Hepatocyte (in vitro differentiated cells): Measurements from ENCODE around the gene DDAH2. TPM values are rescaled to one million over a fixed set of nuclear protein-coding genes. Genes with fewer than 3 reads are reported as not detected.

Experiments
- DNase-seq: peaks from one replicate; pipeline ENCODE4 v3.0.0-alpha.2; 2016; ENCODE audit warnings: low spot score
- H2AFZ ChIP-seq: fragments of 200-600 bp; sonication (generic); 2 replicates; pipeline ENCODE4 v1.6.0; 2016; ENCODE audit warnings: antibody characterized with exemption, mild to moderate bottlenecking
- H3K27ac ChIP-seq: fragments of 200-600 bp; sonication (generic); 2 replicates; pipeline ENCODE4 v1.5.1; 2016; ENCODE audit warnings: mild to moderate bottlenecking
- H3K27me3 ChIP-seq: fragments of 200-600 bp; sonication (generic); 2 replicates; pipeline ENCODE4 v1.6.1; 2016
- H3K36me3 ChIP-seq: fragments of 200-600 bp; sonication (generic); replicated peaks from 2 replicates; pipeline ENCODE4 v1.5.1; 2016; ENCODE audit warnings: low read depth; ENCODE audit not compliant: insufficient read depth
- H3K4me1 ChIP-seq: fragments of 200-600 bp; sonication (generic); 2 replicates; pipeline ENCODE4 v1.5.1; 2016; ENCODE audit warnings: mild to moderate bottlenecking, moderate library complexity; ENCODE audit not compliant: insufficient read depth
- H3K4me2 ChIP-seq: fragments of 200-600 bp; sonication (generic); 2 replicates; pipeline ENCODE4 v1.6.0; 2016
- H3K4me3 ChIP-seq: fragments of 200-600 bp; sonication (generic); 2 replicates; pipeline ENCODE4 v1.5.1; 2016; ENCODE audit warnings: mild to moderate bottlenecking
- H3K79me2 ChIP-seq: fragments of 200-600 bp; sonication (generic); 2 replicates; pipeline ENCODE4 v1.6.0; 2017; ENCODE audit warnings: mild to moderate bottlenecking
- H3K9me2 ChIP-seq: fragments of 200-600 bp; sonication (generic); replicated peaks from 2 replicates; pipeline ENCODE4 v1.6.0; 2017; ENCODE audit warnings: mild to moderate bottlenecking; ENCODE audit not compliant: insufficient read depth
- H3K9me3 ChIP-seq: fragments of 200-600 bp; sonication (generic); 2 replicates; pipeline ENCODE4 v1.5.1; 2016; ENCODE audit warnings: low read depth, mild to moderate bottlenecking
- H4K20me1 ChIP-seq: fragments of 200-600 bp; sonication (generic); 2 replicates; pipeline ENCODE4 v1.6.0; 2016; ENCODE audit warnings: mild to moderate bottlenecking; ENCODE audit not compliant: insufficient read depth, poor library complexity, severe bottlenecking
- EZH2 ChIP-seq: fragments of 200-600 bp; sonication (generic); IDR thresholded peaks from 2 replicates; pipeline ENCODE4 v1.6.1; 2016; ENCODE audit warnings: antibody characterized with exemption, mild to moderate bottlenecking, borderline replicate concordance
- EZH2phosphoT487 ChIP-seq: fragments of 200-600 bp; sonication (generic); IDR thresholded peaks from one replicate; pipeline ENCODE4 v1.6.1; 2018; ENCODE audit warnings: antibody characterized with exemption, mild to moderate bottlenecking, low read depth, moderate library complexity; ENCODE audit not compliant: unreplicated experiment, severe bottlenecking
- WGBS: methylation state at CpG from one replicate; pipeline ENCODE4 v1.1.6; 2016; ENCODE audit warnings: low lambda C conversion rate; ENCODE audit errors: missing lambda C conversion rate; 5-methylcytosine and 5-hydroxymethylcytosine counted together
- polyA plus RNA-seq: library from polyadenylated mRNA; unstranded; fragments of >200 nt; fragmentation: Nextera tagmentation; extraction: Ambion mirVana; gene quantifications from 2 replicates; pipeline ENCODE4 v1.2.1, GENCODE V29; 2016
- total RNA-seq: library from RNA; depleted of rRNA; stranded (reverse); fragments of >200 nt; gene quantifications from 2 replicates; pipeline ENCODE4 v1.2.3, GENCODE V29; 2014
- TF ChIP-seq, protein P1 (sequence below): fragments of 200-600 bp; sonication (generic); IDR thresholded peaks from 2 replicates; pipeline ENCODE4 v1.5.1; 2016; ENCODE audit warnings: antibody characterized with exemption, mild to moderate bottlenecking; ENCODE audit not compliant: poor library complexity

Gene DDAH2
- total and polyA plus RNA-seq, 2 experiments from 2014 or later, result 93.8 to 157 TPM

DNA sequence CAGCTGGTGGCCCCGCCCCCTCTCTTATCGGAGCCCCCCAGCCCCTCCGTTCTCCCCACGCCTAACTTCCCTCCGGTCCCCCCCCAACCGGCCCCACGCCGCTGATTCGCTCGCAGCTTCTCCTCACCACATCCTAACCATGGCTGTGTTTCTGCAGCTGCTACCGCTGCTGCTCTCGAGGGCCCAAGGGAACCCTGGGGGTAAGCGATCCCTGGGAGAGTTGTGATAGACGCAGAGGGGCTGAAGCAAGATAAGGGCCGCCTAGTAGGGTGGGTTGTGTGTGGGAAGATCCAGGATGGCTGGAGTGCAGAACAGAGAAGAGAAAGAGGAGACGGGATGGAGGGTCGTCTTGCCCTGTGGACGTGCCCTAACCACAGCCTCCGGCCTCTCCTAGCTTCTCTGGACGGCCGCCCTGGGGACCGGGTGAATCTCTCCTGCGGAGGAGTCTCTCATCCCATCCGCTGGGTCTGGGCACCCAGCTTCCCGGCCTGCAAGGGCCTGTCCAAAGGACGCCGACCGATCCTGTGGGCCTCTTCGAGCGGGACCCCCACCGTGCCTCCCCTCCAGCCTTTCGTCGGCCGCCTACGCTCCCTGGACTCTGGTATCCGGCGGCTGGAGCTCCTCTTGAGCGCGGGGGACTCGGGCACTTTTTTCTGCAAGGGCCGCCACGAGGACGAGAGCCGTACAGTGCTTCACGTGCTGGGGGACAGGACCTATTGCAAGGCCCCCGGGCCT is 5.7 kb downstream of the DDAH2 start, which contains the start of gene MPIG6B:
Gene MPIG6B (plus strand): TSS at position 129 of the 735 bp plus-strand sequence. CDS start 11 bp downstream, at position 140.
- H3K9me2 ChIP-seq, result no peaks in the 10 kb centered on the region
- no peak within 1 kb of the TSS for H2AFZ ChIP-seq
- H3K9me3 ChIP-seq, result no peaks in the 10 kb centered on the region
- H3K79me2 ChIP-seq, result peaks cover 7% of the 10 kb centered on the region
- no peak for DNase-seq
- TF ChIP-seq EZH2, result no peak
- TF ChIP-seq, protein P1, sequence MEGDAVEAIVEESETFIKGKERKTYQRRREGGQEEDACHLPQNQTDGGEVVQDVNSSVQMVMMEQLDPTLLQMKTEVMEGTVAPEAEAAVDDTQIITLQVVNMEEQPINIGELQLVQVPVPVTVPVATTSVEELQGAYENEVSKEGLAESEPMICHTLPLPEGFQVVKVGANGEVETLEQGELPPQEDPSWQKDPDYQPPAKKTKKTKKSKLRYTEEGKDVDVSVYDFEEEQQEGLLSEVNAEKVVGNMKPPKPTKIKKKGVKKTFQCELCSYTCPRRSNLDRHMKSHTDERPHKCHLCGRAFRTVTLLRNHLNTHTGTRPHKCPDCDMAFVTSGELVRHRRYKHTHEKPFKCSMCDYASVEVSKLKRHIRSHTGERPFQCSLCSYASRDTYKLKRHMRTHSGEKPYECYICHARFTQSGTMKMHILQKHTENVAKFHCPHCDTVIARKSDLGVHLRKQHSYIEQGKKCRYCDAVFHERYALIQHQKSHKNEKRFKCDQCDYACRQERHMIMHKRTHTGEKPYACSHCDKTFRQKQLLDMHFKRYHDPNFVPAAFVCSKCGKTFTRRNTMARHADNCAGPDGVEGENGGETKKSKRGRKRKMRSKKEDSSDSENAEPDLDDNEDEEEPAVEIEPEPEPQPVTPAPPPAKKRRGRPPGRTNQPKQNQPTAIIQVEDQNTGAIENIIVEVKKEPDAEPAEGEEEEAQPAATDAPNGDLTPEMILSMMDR, result no peak
- TF ChIP-seq EZH2phosphoT487, result no peak
- peaks cover 6% of the 10 kb centered on the region for H4K20me1 ChIP-seq
- H3K4me1 ChIP-seq, result no peaks in the 10 kb centered on the region
- H3K4me2 ChIP-seq, result no peak within 1 kb of the TSS
- H3K4me3 ChIP-seq, result no peak within 1 kb of the TSS
- H3K27ac ChIP-seq, result no peak within 1 kb of the TSS
- WGBS, result 94% methylated on average over 46 of the region's 46 CpGs
- H3K36me3 ChIP-seq, result no peaks in the 10 kb centered on the region
- H3K27me3 ChIP-seq, result no peaks in the 10 kb centered on the region

DNA sequence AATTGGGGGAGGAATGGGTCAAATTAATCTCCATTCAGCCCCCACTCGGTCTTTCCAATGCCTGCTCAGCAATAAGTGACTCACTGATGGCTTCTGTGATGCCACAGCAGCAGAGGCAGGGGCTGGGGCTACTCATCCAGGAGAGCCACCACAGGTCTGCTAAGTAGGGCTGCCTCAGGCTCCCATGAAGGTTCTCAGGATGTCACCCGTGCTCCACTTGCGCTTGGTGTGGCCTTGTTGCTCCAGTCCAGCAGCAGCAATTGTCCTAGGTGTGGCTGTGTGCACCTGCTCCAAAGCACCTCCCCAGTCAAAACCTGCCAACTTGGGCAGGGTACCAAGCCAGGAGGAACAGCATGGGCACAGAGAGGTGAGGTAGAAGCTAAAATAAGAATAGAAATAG is 6.9 kb downstream of the DDAH2 start:
- H3K36me3 ChIP-seq, result no peaks in the 10 kb centered on the region
- no peaks in the 10 kb centered on the region for H3K79me2 ChIP-seq
- no peak overlapping the region for H2AFZ ChIP-seq
- no peaks in the 10 kb centered on the region for H4K20me1 ChIP-seq
- 91% methylated on average over 3 of the region's 3 CpGs for WGBS
- no peak overlapping the region for H3K4me2 ChIP-seq
- H3K4me3 ChIP-seq, result no peak overlapping the region
- TF ChIP-seq, protein P1, result no peak
- TF ChIP-seq EZH2phosphoT487, result no peak
- TF ChIP-seq EZH2, result no peak
- H3K27ac ChIP-seq, result no peak overlapping the region
- H3K9me3 ChIP-seq, result no peaks in the 10 kb centered on the region
- H3K27me3 ChIP-seq, result no peaks in the 10 kb centered on the region
- no peaks in the 10 kb centered on the region for H3K9me2 ChIP-seq
- no peaks in the 10 kb centered on the region for H3K4me1 ChIP-seq
- no peak for DNase-seq

DNA sequence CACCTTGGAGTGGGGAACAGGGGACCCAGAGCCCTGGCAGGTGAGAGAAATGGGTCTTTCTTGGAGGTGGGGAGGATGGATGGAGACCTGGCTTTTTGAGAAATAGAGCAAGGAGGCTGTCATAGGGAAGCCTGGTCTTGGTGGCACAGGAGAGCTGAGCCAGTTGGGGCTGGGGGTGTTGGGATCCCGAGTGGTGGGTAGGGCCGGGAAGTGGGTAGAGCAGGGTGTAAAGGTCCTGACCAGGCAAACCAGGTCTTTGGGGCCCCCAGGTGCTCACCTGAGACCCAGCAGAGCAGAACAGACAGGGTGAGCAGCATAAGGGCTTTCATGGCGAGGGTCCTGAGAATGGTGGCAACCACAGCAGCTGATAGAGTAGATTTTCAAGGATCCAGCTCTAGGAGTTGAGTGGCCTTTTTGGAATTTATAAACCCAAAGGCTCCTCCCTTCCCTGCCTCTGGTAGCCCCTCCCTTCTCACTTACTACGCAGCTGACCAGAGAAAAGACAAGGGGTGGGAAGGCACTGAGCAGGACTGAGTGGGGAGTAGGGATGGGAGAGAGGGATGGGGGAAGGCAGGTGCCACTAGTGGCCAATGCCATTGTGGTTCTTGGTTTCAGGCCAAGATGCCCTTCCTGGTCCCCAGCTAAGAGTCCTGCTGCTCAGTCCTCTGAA is 7.6 kb downstream of the DDAH2 start, which contains the start of gene LY6G6C:
Gene LY6G6C (minus strand): TSS at position 396 of the 670 bp plus-strand sequence. CDS start 67 bp downstream, at position 329.
- 89% methylated on average over 4 of the region's 4 CpGs for WGBS
- no peaks in the 10 kb centered on the region for H3K36me3 ChIP-seq
- no peak within 1 kb of the TSS for H2AFZ ChIP-seq
- no peak for DNase-seq
- H3K9me3 ChIP-seq, result no peaks in the 10 kb centered on the region
- H3K4me2 ChIP-seq, result no peak within 1 kb of the TSS
- H4K20me1 ChIP-seq, result no peaks in the 10 kb centered on the region
- no peak within 1 kb of the TSS for H3K27ac ChIP-seq
- H3K9me2 ChIP-seq, result no peaks in the 10 kb centered on the region
- H3K4me1 ChIP-seq, result no peaks in the 10 kb centered on the region
- H3K27me3 ChIP-seq, result no peaks in the 10 kb centered on the region
- H3K4me3 ChIP-seq, result no peak within 1 kb of the TSS
- no peaks in the 10 kb centered on the region for H3K79me2 ChIP-seq
- no peak for TF ChIP-seq EZH2
- TF ChIP-seq, protein P1, result no peak
- TF ChIP-seq EZH2phosphoT487, result no peak
